Measurements from ENCODE around the gene TNFRSF13B. TPM values are rescaled to one million over a fixed set of nuclear protein-coding genes. Genes with fewer than 3 reads are reported as not detected.
"Not testable (repeated sequence)": the region's sequence is repeated elsewhere in the genome, so short reads cannot be mapped to it uniquely, and the experiment has no call there.

TNFRSF13B gene
- total RNA-seq, 1 donor from 2014 or later, result not detected

GRCh38 chr17:16924696-16925440 is 47.0 kb downstream of the TNFRSF13B start:
- H3K27ac Mint-ChIP-seq (ENCODE audit: unreplicated experiment), result no peak overlapping the region

DNA sequence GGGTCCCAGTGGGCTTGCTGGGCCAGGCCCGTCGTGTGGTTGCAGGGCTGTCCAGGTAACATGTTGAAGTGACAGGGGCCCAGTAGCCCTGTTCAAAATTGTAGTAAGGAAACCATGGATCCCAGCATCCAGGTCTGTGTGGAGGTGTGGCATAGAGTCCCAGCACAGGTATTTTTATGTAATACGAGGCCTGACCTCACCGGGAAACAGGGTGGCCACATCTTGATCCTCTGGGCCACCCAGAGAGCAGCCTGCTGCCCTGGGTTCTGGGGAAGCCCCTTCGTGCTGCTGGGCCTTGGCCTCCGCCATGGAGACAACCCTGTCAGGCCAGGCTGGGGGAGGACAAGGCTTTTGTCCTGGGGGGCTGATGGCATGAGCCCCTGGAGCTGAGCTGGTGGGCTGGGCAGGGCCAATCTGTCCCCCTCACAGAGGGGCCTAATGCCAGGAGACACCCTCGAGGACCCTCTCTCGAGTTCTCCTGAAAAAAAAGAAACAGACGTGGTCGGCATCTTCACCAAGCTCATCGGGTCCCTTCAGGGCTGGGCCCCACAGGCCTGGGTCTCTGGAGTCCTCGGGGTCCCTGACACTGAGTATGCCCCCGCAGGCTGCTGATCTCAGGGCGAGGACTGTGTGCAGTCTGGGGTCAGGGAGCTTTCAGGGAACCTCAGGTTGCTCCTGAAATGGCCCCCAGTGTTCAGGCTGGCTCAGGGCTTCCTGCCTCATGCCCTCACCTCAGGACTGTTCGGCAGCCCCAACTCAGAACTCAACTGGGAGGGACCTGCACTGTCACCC is 47.8 kb downstream of the TNFRSF13B start:
- Mint-ChIP-seq H3K27ac (ENCODE audit: unreplicated experiment) (no peak overlapping the region), H3K9me3 (ENCODE audit: unreplicated experiment) (no peaks in the 10 kb centered on the region), H3K36me3 (ENCODE audit: unreplicated experiment) (no peaks in the 10 kb centered on the region), H3K4me1 (ENCODE audit: unreplicated experiment) (no peaks in the 10 kb centered on the region), H3K27me3 (ENCODE audit: unreplicated experiment) (peaks cover 12% of the 10 kb centered on the region), H3K4me3 (ENCODE audit: unreplicated experiment) (no peak overlapping the region)
- TF ChIP-seq, protein P1, sequence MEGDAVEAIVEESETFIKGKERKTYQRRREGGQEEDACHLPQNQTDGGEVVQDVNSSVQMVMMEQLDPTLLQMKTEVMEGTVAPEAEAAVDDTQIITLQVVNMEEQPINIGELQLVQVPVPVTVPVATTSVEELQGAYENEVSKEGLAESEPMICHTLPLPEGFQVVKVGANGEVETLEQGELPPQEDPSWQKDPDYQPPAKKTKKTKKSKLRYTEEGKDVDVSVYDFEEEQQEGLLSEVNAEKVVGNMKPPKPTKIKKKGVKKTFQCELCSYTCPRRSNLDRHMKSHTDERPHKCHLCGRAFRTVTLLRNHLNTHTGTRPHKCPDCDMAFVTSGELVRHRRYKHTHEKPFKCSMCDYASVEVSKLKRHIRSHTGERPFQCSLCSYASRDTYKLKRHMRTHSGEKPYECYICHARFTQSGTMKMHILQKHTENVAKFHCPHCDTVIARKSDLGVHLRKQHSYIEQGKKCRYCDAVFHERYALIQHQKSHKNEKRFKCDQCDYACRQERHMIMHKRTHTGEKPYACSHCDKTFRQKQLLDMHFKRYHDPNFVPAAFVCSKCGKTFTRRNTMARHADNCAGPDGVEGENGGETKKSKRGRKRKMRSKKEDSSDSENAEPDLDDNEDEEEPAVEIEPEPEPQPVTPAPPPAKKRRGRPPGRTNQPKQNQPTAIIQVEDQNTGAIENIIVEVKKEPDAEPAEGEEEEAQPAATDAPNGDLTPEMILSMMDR (IDR thresholded peaks at IDR 0.05), result no peak
- no peak for DNase-seq (ENCODE audit: extremely low spot score, unreplicated experiment)

More at GRCh38 chr17:16924696-16925440, 47.0 kb downstream of the TNFRSF13B start:
- no peak for DNase-seq (ENCODE audit: extremely low spot score, unreplicated experiment)
- H3K27me3 Mint-ChIP-seq (ENCODE audit: unreplicated experiment), result peaks cover 12% of the 10 kb centered on the region
- H3K36me3 Mint-ChIP-seq (ENCODE audit: unreplicated experiment), result no peaks in the 10 kb centered on the region
- H3K4me1 Mint-ChIP-seq (ENCODE audit: unreplicated experiment), result no peaks in the 10 kb centered on the region
- TF ChIP-seq, protein P1 (IDR thresholded peaks at IDR 0.05), result no peak
- H3K4me3 Mint-ChIP-seq (ENCODE audit: unreplicated experiment), result no peak overlapping the region
- H3K9me3 Mint-ChIP-seq (ENCODE audit: unreplicated experiment), result no peaks in the 10 kb centered on the region

GRCh38 chr17:16923097-16923903 is 48.6 kb downstream of the TNFRSF13B start:
- Mint-ChIP-seq H3K27me3 (ENCODE audit: unreplicated experiment) (peaks cover 12% of the 10 kb centered on the region), H3K4me3 (ENCODE audit: unreplicated experiment) (no peak overlapping the region), H3K9me3 (ENCODE audit: unreplicated experiment) (no peaks in the 10 kb centered on the region), H3K36me3 (ENCODE audit: unreplicated experiment) (no peaks in the 10 kb centered on the region), H3K4me1 (ENCODE audit: unreplicated experiment) (no peaks in the 10 kb centered on the region), H3K27ac (ENCODE audit: unreplicated experiment) (no peak overlapping the region)
- no peak for DNase-seq (ENCODE audit: extremely low spot score, unreplicated experiment)
- TF ChIP-seq, protein P1 (IDR thresholded peaks at IDR 0.05), result no peak

DNA sequence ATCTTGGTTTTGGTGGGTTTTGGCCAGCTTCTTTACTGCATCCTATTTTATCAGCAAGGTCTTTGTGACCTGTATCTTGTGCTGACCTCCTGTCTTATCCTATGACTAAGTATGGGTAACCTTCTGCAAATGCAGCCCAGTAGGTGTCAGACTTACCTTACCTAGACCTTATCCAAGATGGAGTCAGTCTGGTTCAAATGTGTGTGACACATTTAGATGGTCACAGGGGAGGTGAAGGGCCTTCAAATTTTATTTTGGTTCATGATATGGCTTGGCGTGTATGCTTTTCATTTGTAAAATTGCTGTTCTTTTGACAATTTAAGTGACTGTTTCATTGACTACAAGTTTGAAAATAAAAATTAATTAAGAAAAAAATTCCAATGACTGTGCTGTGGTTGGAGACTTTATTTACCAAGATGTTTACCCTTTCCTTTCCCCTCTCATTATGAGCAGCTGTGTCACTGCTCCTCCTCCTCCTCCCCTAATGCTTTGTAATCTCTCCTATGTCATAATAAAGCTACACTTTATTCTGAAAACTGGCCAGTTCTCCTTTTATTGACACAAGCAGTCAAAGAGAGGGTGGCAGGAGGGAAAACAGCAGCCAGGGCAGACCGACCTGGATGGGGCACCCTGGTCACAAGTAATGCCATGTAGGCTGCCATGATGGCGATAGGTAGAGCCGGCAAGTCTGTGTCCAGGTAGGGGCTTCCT is 49.4 kb downstream of the TNFRSF13B start:
- TF ChIP-seq, protein P1 (IDR thresholded peaks at IDR 0.05), result no peak
- peaks cover 12% of the 10 kb centered on the region for H3K27me3 Mint-ChIP-seq (ENCODE audit: unreplicated experiment)
- no peaks in the 10 kb centered on the region for H3K36me3 Mint-ChIP-seq (ENCODE audit: unreplicated experiment)
- H3K27ac Mint-ChIP-seq (ENCODE audit: unreplicated experiment), result no peak overlapping the region
- H3K9me3 Mint-ChIP-seq (ENCODE audit: unreplicated experiment), result no peaks in the 10 kb centered on the region
- H3K4me1 Mint-ChIP-seq (ENCODE audit: unreplicated experiment), result no peaks in the 10 kb centered on the region
- no peak for DNase-seq (ENCODE audit: extremely low spot score, unreplicated experiment)
- no peak overlapping the region for H3K4me3 Mint-ChIP-seq (ENCODE audit: unreplicated experiment)

DNA sequence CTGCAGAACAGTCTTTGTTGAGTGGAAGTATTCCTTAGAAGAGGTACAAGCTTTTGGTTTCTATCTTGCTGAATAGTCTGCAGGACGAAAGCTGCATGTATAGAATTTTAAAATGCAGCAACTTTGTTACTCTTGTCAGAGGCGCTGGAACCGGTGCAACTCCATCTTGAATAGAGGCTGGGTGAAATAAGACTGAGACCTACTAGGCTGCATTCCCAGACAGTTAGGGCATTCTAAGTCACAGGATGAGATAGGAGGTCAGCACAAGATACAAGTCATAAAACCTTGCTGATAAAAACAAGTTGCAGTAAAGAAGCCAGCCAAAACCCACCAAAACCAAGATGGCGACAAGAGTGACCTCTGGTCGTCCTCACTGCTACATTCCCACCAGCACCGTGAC is 50.5 kb downstream of the TNFRSF13B start:
- H3K27me3 Mint-ChIP-seq (ENCODE audit: unreplicated experiment), result peaks cover 14% of the 10 kb centered on the region
- not testable (repeated sequence) for H3K4me3 Mint-ChIP-seq (ENCODE audit: unreplicated experiment); H3K36me3 Mint-ChIP-seq (ENCODE audit: unreplicated experiment); H3K27ac Mint-ChIP-seq (ENCODE audit: unreplicated experiment); H3K4me1 Mint-ChIP-seq (ENCODE audit: unreplicated experiment); DNase-seq (ENCODE audit: extremely low spot score, unreplicated experiment); H3K9me3 Mint-ChIP-seq (ENCODE audit: unreplicated experiment)
